Measurements from ENCODE around the gene NPAS3. TPM values are rescaled to one million over a fixed set of nuclear protein-coding genes. Genes with fewer than 3 reads are reported as not detected.

Gene NPAS3
- total RNA-seq, 2 experiments from 2014 or later: not detected

DNA sequence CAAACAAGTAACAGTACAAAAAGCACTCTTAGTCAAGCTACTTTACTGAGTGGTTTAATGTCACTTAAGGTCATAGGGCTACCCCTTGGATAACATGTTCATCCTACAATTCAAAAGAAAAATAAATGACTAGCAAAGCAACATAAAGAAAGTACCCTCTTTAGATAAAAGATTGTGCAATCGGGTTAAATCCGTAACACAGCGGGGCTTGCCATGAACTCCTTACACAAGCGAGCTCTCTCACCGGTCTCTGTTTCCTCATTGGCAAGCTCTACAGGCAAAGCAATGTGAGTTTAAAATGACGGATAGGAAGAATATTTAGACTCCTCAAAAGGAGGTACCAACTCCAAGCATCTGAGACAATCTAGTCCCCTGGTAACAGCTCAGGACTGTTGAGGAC is 871.6 kb downstream of the NPAS3 start:
- no peaks in the 10 kb centered on the region for H3K9me3 Mint-ChIP-seq (ENCODE audit: insufficient read depth)
- peaks cover 6% of the 10 kb centered on the region for H3K27me3 Mint-ChIP-seq (ENCODE audit: low read depth)
- no peaks in the 10 kb centered on the region for H3K4me1 Mint-ChIP-seq (ENCODE audit: low read depth)
- CTCF ChIA-PET: interaction anchor here (0.6 to 1.2 kb wide), 2 partner anchors 17 to 288 kb away, joined by 3 read pairs; no protein-coding TSS in a partner anchor
- no peak for DNase-seq
- no peak overlapping the region for H3K27ac Mint-ChIP-seq
- no peaks in the 10 kb centered on the region for H3K36me3 Mint-ChIP-seq (ENCODE audit: low read depth)
- POLR2A ChIA-PET: no interaction called here
- H3K4me3 Mint-ChIP-seq: no peak overlapping the region
- ATAC-seq: no peak

DNA sequence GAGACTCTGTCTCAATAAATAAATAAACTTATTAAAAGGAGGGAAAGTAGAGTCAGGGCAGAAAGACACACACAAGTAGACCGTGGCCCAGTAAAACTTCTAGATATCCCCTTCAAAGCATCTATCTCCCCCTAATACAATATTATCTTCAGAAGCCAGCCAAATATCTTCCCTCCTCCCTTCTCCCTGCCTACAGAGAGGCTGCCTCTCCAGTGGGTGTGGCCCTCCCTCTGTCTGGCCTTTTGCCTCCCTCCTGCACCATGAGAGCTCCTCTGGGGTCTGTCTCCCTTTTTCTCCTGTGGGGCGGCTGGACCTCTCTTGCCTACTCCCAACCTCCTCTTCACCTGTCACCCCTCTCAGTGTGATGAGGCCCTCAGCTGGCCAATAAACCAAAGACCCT is 873.0 kb downstream of the NPAS3 start:
- no peaks in the 10 kb centered on the region for H3K4me1 Mint-ChIP-seq (ENCODE audit: low read depth)
- ATAC-seq: no peak
- no peak overlapping the region for H3K27ac Mint-ChIP-seq
- POLR2A ChIA-PET: no interaction called here
- H3K36me3 Mint-ChIP-seq (ENCODE audit: low read depth): no peaks in the 10 kb centered on the region
- peaks cover 9% of the 10 kb centered on the region for H3K27me3 Mint-ChIP-seq (ENCODE audit: low read depth)
- CTCF ChIA-PET: no interaction called here
- H3K4me3 Mint-ChIP-seq: no peak overlapping the region
- no peaks in the 10 kb centered on the region for H3K9me3 Mint-ChIP-seq (ENCODE audit: insufficient read depth)
- no peak for DNase-seq

DNA sequence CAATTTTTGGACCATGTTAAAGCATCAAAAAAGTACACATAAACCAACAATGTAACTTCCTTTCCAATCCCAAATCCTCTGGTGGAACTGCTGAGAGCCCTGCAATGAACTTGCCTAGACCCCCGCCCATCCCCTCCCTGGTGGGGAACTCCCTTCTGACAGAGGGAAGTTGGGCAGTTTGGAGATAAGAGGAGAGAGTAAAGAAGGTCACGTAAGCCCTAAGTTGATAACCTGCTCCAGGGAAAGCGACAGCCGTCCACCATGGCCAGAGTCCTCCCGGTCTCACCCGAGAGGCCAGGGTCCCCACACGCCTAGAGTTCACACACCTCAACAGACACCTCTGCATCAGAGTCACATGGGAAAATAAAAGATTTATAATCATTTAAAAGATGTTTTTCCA is 873.5 kb downstream of the NPAS3 start:
- H3K27me3 Mint-ChIP-seq (ENCODE audit: low read depth): peaks cover 12% of the 10 kb centered on the region
- no peak overlapping the region for H3K4me3 Mint-ChIP-seq
- CTCF ChIA-PET: no interaction called here
- H3K4me1 Mint-ChIP-seq (ENCODE audit: low read depth): no peaks in the 10 kb centered on the region
- DNase-seq (no peak), ATAC-seq (no peak)
- H3K9me3 Mint-ChIP-seq (ENCODE audit: insufficient read depth): no peaks in the 10 kb centered on the region
- no peak overlapping the region for H3K27ac Mint-ChIP-seq
- no peaks in the 10 kb centered on the region for H3K36me3 Mint-ChIP-seq (ENCODE audit: low read depth)
- POLR2A ChIA-PET: interaction anchor here (0.6 kb wide), 1 partner anchor 749 kb away, joined by 4 read pairs; no protein-coding TSS in a partner anchor

DNA sequence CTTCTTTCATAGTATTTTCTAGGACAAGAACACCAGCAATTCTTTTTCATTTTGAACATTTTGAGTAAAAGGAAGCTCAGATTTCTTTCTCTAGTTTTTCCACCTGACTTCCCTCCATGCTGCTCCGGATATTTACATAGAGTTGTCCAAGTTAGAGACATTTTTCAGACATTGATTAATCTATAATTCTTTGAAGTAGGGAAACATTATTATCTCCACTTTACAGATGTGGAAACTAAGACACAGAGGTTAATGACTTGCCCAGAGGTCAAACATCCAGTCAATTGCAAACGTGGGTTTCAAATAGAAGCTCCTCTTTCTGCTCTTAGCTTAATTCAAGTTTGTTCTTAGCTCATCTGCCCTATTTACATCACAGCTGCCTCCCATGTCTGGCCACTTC is 873.9 kb downstream of the NPAS3 start:
- Mint-ChIP-seq H3K9me3 (ENCODE audit: insufficient read depth) (no peaks in the 10 kb centered on the region), H3K4me3 (no peak overlapping the region), H3K27me3 (ENCODE audit: low read depth) (peaks cover 16% of the 10 kb centered on the region), H3K36me3 (ENCODE audit: low read depth) (no peaks in the 10 kb centered on the region), H3K4me1 (ENCODE audit: low read depth) (no peaks in the 10 kb centered on the region), H3K27ac (no peak overlapping the region)
- DNase-seq (no peak), ATAC-seq (no peak)
- ChIA-PET CTCF (no interaction called here), POLR2A (interaction anchor here (0.6 kb wide), 1 partner anchor 749 kb away, joined by 4 read pairs; no protein-coding TSS in a partner anchor)

DNA sequence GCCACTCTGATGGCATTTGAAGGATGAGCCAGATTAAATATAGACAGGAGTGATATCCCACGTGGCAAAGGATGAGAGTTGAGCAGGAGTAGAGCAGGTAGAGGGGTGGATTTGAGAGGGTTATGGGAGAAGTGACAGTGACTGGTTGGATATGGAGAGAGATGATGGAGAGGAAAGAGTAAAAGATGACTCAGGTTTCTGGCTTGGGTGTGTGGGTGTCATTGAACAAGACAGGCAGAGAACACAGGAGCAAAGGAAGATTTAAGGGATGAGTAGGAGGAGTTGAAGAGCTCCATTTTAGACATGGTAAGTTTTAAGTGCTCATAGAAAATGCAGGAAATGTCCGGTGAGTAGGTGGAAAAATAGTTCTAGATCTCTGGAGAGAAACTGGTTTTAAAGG is 875.3 kb downstream of the NPAS3 start:
- Mint-ChIP-seq H3K27ac (no peak overlapping the region), H3K4me1 (ENCODE audit: low read depth) (no peaks in the 10 kb centered on the region), H3K36me3 (ENCODE audit: low read depth) (no peaks in the 10 kb centered on the region), H3K9me3 (ENCODE audit: insufficient read depth) (no peaks in the 10 kb centered on the region), H3K27me3 (ENCODE audit: low read depth) (peaks cover 16% of the 10 kb centered on the region), H3K4me3 (no peak overlapping the region)
- DNase-seq (no peak), ATAC-seq (no peak)
- ChIA-PET CTCF (no interaction called here), POLR2A (no interaction called here)

DNA sequence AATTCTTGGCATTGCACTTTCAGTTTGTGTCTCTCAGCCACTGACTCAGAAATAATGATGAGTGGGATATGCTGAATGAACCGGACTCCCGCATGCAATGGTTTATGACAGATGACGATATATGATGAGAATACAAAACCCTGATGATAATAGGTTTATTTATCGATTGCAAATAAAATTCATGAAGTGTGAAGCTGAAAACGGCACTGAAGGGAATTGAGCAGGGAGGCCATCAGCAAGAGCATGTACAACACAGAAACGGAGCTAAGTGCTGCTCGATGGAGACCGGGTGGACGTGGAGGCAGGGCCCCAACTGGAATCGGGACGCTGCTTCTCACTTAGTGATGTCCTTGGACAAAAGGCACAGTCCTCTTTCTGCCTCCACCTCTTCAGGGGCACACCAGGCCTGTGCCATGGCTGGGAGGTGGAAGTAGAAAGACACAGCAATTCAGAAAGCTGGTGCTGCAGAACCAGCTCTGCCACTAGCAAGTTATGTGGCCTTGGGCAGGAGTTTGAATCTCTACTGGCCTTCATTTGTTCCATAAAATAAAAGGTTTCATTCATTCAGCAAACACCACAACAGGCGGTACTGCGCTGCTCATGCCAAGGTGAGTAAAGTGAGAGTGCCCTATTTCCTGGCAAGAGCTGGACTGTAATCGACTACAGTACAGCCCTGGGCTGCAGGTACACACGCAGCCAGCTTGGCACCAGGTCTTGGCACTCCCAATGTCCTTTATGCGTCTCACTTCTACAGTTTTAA is 895.2 kb downstream of the NPAS3 start:
- H3K27me3 Mint-ChIP-seq (ENCODE audit: low read depth): no peaks in the 10 kb centered on the region
- no peak overlapping the region for H3K27ac Mint-ChIP-seq
- no peak for DNase-seq
- no peaks in the 10 kb centered on the region for H3K36me3 Mint-ChIP-seq (ENCODE audit: low read depth)
- H3K4me1 Mint-ChIP-seq (ENCODE audit: low read depth): peaks cover 30% of the 10 kb centered on the region
- POLR2A ChIA-PET: interaction anchor here (0.6 kb wide), 1 partner anchor 393 kb away, joined by 3 read pairs; no protein-coding TSS in a partner anchor
- no peak overlapping the region for H3K4me3 Mint-ChIP-seq
- no peak for ATAC-seq
- H3K9me3 Mint-ChIP-seq (ENCODE audit: insufficient read depth): no peaks in the 10 kb centered on the region
- CTCF ChIA-PET: interaction anchor here (1.0 to 1.8 kb wide), 5 partner anchors 10 to 395 kb away, joined by 3 to 9 read pairs (median 5); no protein-coding TSS in a partner anchor

DNA sequence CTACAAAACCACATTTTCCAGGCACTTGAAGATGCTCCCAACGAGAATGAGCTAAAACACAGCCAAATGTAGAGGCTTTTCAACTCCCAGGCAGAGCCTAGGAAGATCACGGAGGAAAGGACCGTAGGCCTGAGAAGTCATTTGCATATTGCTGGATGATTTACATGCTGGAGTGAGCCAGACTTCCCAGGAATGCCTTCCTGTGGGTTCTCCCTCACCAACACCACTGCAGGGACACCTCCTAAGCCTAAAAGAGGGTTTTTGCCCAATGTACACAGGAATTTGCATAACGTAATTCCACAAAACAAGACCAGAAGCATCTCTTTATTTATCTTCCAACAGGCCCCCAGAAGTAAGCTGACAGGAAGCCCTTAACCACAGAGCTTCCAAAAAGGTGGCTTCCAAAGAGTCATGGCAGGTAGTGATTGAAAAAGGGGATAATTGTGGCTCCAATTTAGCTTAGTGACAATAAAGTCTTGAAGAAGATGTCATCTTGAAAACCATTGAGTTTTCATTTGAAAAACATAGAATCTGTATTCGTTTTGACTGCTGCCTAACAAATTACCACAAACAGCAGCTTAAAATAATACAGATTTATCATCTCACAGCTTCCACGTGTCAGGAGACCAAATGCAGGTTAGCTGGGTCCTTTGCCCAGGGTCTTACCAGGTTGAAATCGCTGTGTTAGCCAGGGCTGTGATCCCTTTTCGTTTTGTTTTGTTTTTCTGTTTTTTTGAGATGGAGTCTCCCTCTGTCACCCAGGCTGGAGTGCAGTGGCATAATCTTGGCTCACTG is 896.0 kb downstream of the NPAS3 start:
- Mint-ChIP-seq H3K4me3 (no peak overlapping the region), H3K27ac (no peak overlapping the region), H3K36me3 (ENCODE audit: low read depth) (no peaks in the 10 kb centered on the region), H3K9me3 (ENCODE audit: insufficient read depth) (no peaks in the 10 kb centered on the region), H3K4me1 (ENCODE audit: low read depth) (peaks cover 32% of the 10 kb centered on the region), H3K27me3 (ENCODE audit: low read depth) (no peaks in the 10 kb centered on the region)
- ATAC-seq (no peak), DNase-seq (no peak)
- POLR2A ChIA-PET: interaction anchor here (0.6 kb wide), 1 partner anchor 392 kb away, joined by 3 read pairs; no protein-coding TSS in a partner anchor
- CTCF ChIA-PET: interaction anchor here (0.9 to 1.8 kb wide), 6 partner anchors 9 to 488 kb away, joined by 3 to 9 read pairs (median 4); no protein-coding TSS in a partner anchor

DNA sequence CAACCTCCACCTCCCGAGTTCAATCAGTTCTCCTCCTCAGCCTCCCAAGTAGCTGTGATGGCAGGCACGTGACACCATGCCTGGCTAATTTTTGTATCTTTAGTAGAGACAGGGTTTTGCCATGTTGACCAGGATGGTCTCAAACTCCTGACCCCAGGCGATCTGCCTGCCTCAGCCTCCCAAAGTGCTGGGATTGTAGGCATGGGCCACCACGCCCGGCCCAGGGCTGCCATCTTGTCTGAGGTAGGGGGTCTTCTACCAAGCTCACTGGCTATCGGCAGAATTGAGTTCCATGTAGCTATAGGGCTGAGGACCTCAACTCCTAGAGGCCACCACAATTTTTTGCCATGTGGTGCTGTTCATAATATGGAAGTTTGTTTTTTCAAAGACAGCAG is 896.6 kb downstream of the NPAS3 start:
- H3K27me3 Mint-ChIP-seq (ENCODE audit: low read depth): no peaks in the 10 kb centered on the region
- peaks cover 34% of the 10 kb centered on the region for H3K4me1 Mint-ChIP-seq (ENCODE audit: low read depth)
- ChIA-PET POLR2A (no interaction called here), CTCF (interaction anchor here (0.9 to 1.8 kb wide), 5 partner anchors 22 to 488 kb away, joined by 3 to 9 read pairs (median 5); no protein-coding TSS in a partner anchor)
- DNase-seq: no peak
- no peaks in the 10 kb centered on the region for H3K9me3 Mint-ChIP-seq (ENCODE audit: insufficient read depth)
- no peak overlapping the region for H3K27ac Mint-ChIP-seq
- ATAC-seq: no peak
- no peaks in the 10 kb centered on the region for H3K36me3 Mint-ChIP-seq (ENCODE audit: low read depth)
- H3K4me3 Mint-ChIP-seq: no peak overlapping the region

DNA sequence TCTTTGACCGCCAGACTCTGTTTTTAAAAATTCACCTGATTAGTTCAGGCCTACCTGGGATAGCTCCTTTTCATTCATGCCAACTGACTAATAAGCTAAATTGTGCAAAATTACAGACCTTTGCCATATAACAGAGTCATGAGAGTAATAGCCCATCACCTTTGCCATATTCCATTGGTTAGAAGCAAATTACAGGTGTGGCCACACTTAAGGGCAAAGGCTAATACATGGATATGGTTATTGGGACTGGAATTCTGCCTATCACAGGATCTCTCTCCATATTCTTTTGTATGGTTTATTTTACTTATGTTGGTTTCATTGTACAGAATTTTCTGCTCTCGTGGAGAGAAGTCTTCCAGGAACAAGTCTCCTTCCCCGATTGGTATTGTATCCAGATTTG is 897.0 kb downstream of the NPAS3 start:
- Mint-ChIP-seq H3K36me3 (ENCODE audit: low read depth) (no peaks in the 10 kb centered on the region), H3K4me3 (no peak overlapping the region), H3K9me3 (ENCODE audit: insufficient read depth) (no peaks in the 10 kb centered on the region), H3K27ac (no peak overlapping the region), H3K4me1 (ENCODE audit: low read depth) (peaks cover 34% of the 10 kb centered on the region), H3K27me3 (ENCODE audit: low read depth) (no peaks in the 10 kb centered on the region)
- DNase-seq (no peak), ATAC-seq (no peak)
- ChIA-PET POLR2A (no interaction called here), CTCF (interaction anchor here (1.1 to 1.8 kb wide), 3 partner anchors 43 to 386 kb away, joined by 5 to 9 read pairs (median 6); no protein-coding TSS in a partner anchor)

DNA sequence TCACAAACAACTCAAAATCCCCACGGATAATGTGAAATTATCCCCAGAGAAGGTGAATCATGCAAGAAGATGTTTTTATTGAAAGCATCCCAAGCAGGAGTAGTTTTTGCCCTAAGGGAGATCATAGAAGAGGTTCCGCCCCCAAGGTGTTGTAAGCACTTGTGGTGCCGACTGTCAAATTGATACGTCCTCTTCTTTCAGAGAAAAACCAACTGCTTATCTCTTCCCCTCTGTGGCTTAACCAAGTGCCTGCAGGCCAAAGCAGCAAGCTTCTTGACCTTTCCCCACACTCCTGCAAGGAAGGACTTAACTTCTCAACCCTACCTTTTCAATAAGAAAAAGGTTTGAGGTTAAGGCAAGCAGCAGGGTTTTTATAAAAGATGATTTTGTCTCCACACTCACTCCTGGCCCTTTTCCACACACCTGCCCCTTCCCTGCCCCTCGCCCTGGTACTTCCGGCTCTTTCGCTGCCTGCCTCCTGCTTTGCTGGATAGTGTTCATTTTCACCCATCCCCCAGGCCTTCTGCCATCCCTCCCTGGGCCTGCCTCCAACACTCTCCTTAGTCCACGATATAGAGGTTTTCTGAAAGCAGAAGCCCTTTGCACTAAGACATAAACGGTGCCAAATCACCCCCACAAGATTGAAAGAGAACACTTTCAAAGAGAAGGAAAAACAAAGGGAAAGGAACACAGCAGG is 897.7 kb downstream of the NPAS3 start:
- Mint-ChIP-seq H3K4me1 (ENCODE audit: low read depth) (peaks cover 34% of the 10 kb centered on the region), H3K27me3 (ENCODE audit: low read depth) (no peaks in the 10 kb centered on the region), H3K9me3 (ENCODE audit: insufficient read depth) (no peaks in the 10 kb centered on the region), H3K27ac (no peak overlapping the region), H3K36me3 (ENCODE audit: low read depth) (no peaks in the 10 kb centered on the region), H3K4me3 (no peak overlapping the region)
- ChIA-PET POLR2A (no interaction called here), CTCF (interaction anchor here (0.9 to 2.8 kb wide), 4 partner anchors 262 to 394 kb away, joined by 3 to 31 read pairs (median 7); no protein-coding TSS in a partner anchor)
- peak; percentile 24 for DNase-seq
- no peak for ATAC-seq

DNA sequence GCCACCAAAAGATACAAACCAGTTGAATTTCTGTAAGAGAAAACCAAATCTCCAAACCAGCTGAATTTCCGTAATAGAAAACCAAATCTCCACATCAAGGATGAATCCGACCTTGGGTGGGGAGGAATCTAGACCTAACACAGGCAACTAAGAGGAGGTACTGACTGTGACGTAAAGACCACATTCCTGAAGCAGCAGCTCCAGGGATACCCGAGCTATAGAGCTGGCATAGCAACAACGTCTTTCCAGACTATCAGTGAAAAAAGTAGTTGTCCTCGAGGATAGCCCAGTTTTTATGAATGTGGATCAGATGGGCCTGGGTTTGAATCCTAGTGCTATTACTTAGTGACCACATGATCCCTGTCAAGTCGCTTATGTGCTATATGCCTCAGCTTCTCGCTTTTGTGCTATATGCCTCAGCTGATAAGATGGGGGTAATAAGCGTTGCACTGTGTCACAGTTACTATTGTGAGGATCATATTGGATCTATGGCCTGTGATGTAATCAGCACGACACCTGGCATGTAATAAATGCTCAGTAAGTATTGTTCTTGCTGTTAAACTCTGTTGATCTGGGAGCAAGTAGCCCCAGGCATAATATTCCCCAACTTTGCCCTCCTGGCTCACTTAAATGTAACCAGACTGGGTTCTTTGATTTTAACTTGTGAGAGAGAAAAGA is 898.4 kb downstream of the NPAS3 start:
- Mint-ChIP-seq H3K36me3 (ENCODE audit: low read depth) (no peaks in the 10 kb centered on the region), H3K27ac (no peak overlapping the region), H3K27me3 (ENCODE audit: low read depth) (no peaks in the 10 kb centered on the region), H3K4me3 (no peak overlapping the region), H3K9me3 (ENCODE audit: insufficient read depth) (no peaks in the 10 kb centered on the region), H3K4me1 (ENCODE audit: low read depth) (peaks cover 34% of the 10 kb centered on the region)
- ChIA-PET CTCF (interaction anchor here (0.9 to 2.8 kb wide), 4 partner anchors 11 to 393 kb away, joined by 3 to 31 read pairs (median 8); no protein-coding TSS in a partner anchor), POLR2A (no interaction called here)
- DNase-seq (no peak), ATAC-seq (no peak)

All from activated CD8-positive, alpha-beta T cell treated with anti-CD3 and anti-CD28 coated beads, Interleukin-2, amount 10 ng/mL, durations not matched to agents 7 days and 5 days (primary cell).